CD1c-positive myeloid dendritic cell (primary cell): ENCODE results near the gene INHA.

ENCODE experiments used
- DNase-seq: peaks from one replicate; pipeline ENCODE4 v3.0.0-alpha.2; 2016; ENCODE audit errors: extremely low spot score

The INHA gene, protein sequence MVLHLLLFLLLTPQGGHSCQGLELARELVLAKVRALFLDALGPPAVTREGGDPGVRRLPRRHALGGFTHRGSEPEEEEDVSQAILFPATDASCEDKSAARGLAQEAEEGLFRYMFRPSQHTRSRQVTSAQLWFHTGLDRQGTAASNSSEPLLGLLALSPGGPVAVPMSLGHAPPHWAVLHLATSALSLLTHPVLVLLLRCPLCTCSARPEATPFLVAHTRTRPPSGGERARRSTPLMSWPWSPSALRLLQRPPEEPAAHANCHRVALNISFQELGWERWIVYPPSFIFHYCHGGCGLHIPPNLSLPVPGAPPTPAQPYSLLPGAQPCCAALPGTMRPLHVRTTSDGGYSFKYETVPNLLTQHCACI

DNA sequence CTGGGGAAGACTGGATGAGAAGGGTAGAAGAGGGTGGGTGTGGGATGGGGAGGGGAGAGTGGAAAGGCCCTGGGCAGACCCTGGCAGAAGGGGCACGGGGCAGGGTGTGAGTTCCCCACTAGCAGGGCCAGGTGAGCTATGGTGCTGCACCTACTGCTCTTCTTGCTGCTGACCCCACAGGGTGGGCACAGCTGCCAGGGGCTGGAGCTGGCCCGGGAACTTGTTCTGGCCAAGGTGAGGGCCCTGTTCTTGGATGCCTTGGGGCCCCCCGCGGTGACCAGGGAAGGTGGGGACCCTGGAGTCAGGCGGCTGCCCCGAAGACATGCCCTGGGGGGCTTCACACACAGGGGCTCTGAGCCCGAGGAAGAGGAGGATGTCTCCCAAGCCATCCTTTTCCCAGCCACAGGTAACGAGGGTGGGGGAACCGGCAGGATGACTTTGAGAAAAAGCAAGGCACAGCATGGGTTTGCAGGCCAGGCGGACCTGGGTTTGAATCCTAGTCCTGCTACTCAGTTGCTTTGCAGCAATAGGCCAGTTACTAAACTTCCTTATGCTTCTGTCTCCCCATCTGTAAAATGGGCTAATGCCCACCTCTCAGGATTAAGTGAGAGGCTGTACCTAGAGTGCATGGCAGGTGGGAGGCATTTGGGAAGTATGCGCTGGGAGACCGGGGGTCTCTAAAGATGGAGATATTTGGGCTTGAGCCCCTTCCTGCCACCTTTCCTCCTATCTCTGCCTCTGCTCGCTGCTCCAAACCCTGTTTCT lies at the start of gene INHA:
Gene INHA, plus strand, starts transcription at position 74 of the 765 bp plus-strand sequence. Its CDS starts 65 bp downstream, at position 139.
- DNase-seq = no peak

DNA sequence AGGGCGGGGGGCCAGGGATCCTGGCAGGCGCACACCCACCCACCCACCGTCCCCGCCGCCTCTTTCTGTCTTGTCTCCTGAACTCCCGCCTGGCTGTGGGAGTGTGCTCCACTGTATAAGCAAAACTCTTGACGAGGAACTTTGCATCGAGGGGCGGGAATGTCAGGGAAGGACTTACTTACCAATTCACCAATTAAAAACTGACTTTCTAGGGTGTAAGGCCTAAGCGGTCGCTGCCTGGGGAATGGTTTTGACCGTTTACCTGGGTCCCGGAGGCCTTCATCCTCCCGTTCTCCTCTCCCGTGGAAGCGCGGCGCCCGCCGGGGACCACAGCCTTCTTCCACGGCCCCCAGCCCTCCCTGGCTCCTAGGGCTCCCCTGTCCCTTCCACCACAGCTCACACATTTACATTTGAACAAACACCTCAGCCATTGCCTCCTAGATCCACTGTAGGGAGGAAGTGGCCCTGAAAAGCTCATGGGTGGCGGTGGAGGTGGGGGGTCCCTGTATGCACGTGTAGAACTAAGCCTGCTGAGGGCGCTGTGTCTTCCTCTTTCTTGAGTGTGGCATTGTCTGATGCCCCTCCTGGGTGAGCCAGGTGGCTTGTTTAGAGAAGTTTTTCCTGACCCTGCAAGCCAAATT lies 49.0 kb upstream of the INHA start:
- DNase-seq = no peak

DNA sequence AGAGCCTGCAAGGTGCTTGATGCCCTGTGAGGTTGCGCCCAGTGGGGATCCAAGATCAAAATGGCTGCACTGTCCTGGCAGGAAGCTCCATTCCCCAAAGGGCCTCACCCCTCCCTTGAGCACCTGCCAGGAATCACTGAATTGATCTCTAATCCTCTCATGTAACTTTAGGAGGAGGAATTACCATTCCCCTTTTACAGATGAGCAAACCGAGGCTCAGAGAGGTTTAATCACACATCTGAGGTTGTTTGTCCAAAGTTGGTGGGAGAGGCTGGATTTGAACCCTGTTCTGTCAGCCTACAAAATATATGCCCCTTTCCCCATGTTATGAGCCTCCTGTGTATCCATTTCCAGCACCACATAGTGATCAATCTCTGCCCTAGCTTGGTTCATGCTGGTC lies 47.3 kb upstream of the INHA start:
- no peak for DNase-seq

DNA sequence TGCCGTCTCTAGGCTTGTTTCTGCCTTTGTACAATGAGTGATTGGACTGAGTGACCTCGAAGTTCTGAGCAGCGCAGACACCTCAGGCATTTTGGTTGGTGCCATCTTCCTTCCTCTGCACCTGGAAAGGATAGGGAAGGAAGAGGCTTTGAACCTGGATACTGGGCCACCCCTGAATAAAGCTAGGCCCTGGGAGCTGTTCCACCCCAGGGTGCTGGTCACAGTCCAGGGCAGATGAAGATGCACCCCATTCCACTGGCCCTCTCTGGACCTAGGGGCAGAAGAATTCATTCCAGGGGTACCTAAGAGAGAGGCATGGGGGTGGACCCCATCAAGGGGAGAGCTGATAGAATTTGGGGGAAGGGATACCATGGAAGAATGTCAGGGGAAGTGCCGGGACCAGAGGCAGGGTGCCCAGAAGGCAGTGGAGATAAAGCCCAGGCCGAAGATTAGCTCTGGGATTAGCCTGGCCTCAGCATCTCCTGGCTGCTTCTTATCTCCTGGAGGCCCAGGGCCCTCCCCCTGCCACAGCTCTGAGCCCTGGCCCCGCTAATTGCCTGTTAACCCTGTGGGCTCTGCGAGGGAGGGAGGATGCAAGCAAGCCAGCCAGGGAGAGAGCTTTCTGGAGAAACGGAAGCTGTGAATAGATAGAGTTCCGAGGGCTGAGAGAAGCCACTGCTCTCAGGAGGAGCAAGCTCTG lies 46.4 kb upstream of the INHA start:
- no peak for DNase-seq

DNA sequence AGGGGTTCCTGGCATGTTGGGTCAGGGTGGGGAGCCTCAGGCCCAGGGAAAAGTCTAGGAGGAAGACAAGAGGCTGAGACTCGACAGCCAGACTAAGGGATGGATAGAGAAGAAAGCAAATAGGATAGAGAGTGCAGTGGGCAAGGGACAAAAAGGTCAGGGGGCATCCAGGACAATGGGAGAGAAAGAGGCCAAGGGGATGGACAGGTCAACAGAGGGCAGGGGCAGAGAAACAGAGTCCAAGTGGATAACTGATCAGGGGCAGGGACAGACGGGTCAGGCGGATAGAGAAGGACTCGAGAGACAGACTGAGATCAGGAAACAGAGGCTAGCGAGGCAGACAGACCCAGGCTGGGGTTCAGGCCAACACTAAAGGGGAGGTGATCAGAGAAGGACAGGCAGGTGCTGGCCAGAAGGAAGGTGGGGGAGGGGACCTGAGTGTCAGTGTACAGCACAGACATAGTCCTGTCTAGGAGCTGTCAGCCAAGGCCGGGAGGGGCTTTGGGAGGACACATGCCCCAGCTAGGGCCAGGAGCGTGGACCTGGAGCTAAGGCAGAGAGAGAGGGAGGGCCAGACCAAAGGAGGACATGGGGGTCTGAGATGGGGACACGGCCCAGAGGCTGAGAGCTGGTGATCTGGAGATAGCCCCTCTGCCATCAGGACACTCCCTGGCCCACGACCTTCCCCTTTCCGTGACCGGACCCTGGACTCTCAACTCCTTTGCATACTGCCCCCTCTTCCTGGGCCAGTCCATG lies 45.6 kb upstream of the INHA start:
- no peak for DNase-seq

DNA sequence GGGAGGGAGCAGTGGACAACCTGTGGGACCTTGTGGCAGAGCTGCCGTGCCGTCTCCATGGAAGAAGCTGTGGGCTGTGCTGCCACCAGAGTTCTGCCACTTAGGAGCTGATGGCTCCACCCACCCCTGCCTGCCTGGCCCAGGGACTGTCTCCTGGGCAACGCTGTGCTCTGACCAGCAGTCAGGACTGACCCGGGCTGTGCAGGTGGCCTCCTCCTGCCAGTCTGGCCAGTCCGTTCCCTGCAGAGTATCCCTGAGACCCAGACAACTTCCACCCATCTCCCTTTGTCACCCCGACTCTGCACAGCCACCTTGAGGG lies 45.1 kb upstream of the INHA start:
- no peak for DNase-seq

DNA sequence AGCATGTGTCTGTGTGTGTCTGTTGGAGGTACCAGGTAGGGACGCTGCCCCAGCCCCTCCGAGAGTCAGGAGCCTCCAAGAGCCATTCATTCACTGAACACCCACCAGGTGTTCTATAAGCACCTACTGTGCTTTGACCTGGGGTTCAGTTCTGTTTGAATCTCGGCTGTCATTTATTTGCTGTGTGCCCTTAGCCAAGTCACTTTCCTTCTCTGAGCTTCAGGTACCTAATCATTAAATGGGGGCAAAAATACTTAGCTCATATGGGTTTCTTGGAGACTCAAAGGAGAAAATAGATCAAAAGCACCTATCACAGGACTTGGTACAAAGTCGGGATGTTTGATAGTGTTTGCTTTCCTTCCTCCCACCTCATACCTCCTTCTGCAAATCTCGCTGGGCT lies 44.6 kb upstream of the INHA start:
- no peak for DNase-seq

DNA sequence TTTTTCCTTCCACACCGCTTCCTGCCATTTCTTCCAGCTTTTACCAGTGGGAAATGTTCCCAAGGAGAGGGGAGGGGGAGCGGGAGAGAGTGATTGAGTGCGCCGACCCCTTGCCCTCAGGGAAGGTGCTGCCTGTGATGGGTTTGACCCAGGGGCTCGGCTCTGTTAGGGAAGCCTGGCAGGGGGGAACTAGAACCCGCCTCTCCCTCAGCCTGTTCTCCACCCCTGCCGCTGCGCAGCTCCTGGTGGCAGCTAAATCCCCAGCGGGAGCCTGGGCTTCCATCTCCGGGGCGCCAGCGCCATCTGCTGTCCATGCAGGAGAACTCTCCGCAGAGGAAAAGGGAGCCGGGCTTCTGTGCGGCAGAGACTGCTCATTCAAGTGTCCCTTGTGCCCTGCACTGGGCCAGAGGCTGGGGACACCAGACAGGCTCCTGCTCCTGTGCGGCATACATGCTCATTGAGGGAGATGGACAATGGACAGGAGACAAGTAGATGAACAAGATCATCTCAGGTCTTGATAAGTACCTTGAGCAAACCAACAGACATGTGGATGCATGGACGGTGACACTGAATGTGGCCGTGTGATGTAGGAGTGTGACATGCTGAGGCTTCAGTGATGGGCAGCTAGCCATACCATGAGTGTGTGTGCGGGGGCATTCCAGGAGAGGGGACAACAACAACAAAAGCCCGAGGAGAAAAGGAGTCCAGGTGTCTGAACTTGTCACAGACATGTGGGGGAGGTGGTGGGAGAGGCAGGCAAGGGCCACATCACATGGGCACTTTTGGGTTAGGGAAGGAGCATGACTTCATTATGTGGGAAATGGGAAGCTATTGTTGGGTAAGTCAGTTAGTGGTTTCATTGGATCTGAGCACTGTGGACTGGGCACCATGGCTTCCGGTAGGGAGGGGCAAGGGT lies 41.8 kb upstream of the INHA start:
- DNase-seq = peak; percentile 92

DNA sequence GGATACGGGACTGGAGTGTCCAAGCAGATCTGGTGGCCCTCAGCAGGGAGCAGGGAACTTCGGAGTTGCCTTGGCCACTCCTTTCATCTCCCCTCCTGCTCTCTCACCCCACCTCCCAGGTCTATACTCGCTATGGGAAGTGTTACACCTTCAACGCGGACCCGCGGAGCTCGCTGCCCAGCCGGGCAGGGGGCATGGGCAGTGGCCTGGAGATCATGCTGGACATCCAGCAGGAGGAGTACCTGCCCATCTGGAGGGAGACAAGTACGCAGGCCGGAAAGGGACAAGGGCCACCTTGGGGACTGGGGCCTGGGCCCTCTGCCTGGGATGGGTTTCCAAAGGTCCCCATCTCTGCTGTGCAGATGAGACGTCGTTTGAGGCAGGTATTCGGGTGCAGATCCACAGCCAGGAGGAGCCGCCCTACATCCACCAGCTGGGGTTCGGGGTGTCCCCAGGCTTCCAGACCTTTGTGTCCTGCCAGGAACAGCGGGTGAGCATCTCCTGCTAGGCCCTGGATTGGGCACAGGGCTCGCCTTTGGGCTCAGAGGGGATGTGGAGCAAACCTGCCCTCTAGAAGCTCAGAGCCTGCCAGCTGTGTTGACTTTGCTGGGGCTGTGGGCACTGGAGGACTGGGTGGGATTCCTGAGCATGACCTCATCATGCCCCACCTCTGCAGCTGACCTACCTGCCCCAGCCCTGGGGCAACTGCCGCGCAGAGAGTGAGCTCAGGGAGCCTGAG lies 40.3 kb upstream of the INHA start:
- no peak for DNase-seq

DNA sequence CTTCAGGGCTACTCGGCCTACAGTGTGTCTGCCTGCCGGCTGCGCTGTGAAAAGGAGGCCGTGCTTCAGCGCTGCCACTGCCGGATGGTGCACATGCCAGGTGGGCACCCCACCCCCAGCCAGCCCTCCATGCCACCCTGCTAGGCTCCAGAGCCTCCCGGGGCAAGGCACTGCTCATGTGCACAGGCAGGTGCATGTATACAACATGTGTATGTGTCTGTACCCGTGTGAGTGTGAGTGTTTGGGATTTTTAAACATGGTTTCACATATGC lies 39.8 kb upstream of the INHA start:
- DNase-seq = no peak

DNA sequence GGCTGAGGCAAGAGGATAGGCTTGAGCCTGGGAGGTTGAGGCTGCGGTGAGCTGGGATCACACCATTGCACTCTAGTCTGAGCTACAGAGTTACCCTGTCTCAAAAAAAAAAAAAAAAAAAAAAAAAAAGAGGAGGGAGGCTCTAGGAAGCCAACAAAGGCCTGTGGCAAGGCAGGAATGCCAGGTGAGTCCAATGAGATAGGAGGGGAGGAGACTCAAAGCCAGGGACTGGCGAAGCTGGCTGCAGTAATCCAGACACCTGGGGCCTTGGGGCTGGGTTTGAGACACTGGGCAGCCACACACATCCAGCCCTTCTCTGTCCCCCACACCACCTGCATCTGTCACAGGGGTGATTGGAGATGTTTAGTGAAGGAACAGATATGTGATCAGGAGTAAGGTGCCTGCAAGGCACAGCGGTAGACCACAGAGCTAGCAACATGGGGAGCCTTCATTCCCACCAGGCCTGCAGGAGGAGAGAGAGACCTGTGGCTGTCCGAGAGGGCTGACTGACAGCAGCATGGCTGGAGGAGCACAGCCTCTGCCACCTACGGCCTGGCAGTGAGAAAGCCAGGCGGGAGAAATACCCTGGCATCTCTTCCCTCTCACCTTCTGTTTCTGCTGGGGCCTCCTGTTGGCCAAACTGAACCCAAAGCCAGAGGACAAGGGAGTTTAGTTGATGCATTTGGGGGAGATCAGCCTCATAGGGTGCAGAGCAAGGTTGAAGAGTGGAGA lies 38.0 kb upstream of the INHA start:
- DNase-seq = no peak

DNA sequence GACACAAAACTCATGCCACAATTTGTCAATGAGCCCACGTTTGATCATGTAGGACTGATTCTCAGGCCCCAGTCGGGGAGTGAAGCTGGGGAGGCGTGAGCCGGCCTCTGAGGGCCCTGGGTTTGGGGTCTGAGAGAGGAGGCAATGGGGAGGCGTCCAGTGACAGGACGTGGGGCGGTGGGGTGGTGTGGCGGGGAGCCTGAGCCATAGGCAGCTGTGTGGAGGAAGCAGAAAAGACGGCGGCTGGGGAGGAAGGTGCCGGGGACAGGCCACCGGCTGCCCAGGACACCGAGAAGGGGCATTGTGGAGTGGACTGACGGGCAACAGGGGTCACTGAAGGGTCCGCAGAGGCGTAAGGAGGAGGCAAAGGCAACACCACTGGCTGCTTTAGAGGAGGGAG lies 35.7 kb upstream of the INHA start:
- DNase-seq = no peak

DNA sequence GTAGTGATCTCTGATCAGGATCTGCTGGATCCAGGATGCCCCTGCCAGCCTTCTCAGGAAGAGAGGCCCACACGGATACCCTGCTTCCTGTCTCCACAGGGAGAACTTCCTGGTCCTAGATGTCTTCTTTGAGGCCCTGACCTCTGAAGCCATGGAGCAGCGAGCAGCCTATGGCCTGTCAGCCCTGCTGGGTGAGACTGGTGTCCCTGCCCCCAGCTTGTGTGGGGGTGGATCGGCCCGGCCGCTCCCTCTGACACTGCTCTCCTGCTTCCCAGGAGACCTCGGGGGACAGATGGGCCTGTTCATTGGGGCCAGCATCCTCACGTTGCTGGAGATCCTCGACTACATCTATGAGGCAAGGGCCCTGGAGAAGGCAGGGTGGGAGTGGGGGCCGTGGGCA lies 35.1 kb upstream of the INHA start:
- DNase-seq = no peak

DNA sequence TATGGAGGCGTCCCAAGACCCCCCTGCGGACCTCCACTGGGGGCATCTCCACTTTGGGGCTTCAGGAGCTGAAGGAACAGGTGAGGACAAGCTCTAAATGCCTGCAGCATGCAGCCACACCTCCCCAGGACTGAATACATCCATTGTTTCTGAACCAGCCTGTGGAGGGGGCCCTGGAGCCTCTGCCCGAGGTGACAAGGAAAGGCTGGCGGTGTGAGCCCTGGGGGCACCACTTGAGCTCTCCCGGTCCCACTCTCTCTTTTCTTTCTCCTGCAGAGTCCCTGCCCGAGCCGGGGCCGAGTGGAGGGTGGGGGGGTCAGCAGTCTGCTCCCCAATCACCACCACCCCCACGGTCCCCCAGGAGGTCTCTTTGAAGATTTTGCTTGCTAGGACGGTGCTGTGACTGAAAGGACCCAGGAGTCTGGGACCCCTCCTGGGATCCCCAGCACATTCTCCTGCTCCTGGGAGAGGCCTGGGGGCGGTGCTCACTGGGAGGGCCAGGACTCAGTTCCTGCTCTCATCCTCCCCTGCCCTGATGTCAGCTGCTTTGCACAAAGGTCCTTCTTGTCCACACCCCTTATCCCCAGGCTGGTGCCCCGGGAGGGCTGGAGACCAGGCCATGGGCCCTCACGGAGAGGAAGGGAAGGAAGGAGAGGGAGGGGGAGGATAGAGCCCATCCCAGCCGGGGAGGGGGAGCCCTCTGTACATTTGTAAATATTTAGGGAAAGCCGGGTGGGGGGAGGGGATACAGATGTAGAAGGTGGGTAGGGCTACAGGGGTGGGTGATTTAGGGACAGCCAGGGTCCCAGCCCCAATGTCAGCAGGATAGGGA lies 34.2 kb upstream of the INHA start:
- no peak for DNase-seq

DNA sequence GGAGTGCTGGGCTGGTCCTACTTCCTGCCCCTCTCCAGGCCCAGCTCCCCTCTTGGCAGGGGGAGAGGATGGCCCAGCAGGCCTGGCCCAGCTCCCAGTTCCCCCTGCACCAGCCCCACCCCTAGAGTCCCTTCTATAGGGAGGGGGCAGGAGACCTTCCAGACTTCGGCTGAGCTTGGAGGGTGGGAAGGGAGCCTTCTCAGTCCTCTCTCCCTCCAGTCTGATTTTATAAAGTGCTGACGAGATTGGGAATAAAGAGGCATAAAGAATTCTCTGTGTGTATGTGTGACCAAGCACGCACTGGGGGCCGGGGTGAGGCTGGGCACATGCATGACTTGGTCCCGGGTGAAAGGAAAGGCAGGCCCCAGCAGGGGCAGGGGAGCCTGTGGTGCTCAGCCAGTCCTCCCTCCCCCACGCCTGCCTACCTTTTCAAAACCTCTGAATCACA lies 33.6 kb upstream of the INHA start:
- DNase-seq = no peak

DNA sequence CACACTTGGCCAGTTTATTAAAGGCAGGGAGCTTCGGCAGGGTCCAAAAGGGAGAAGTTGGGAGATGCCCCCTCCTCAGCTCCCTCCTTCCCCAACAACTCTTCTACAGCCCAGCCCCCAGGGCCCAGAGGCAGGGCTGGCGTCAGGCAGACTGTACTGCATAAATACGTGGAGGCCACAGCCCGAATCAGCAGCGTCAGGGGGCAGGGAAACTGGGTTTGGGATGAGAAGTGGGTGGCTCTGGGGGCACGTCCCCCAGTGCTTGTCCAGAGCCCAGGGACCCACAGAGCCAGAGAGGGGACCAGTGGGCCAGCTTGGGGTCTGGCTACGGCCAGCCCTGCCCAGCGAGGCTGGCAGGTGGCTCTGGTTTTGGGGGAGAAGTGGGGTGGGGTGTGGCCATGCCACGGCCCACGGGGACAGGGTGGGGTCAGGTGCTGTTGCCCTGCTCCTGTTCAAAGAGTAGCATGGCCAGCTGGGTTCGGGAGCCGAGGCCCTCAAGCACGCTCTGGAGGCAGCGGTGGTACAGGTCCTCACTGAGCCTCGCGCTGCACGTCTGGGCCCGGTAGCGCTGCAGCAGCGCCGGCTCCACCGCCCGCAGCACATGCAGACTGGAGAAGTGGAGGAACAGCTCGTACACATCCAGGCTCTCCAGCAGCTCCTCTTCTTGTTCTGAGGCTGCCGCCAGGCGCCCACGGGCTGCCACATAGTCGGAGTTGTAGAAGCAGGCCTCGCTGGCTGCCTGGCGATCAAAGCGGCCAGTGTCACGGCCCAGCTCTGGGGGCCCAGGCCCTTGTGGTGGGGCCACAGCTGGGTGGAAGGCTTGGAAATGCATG lies 32.9 kb upstream of the INHA start:
- no peak for DNase-seq

DNA sequence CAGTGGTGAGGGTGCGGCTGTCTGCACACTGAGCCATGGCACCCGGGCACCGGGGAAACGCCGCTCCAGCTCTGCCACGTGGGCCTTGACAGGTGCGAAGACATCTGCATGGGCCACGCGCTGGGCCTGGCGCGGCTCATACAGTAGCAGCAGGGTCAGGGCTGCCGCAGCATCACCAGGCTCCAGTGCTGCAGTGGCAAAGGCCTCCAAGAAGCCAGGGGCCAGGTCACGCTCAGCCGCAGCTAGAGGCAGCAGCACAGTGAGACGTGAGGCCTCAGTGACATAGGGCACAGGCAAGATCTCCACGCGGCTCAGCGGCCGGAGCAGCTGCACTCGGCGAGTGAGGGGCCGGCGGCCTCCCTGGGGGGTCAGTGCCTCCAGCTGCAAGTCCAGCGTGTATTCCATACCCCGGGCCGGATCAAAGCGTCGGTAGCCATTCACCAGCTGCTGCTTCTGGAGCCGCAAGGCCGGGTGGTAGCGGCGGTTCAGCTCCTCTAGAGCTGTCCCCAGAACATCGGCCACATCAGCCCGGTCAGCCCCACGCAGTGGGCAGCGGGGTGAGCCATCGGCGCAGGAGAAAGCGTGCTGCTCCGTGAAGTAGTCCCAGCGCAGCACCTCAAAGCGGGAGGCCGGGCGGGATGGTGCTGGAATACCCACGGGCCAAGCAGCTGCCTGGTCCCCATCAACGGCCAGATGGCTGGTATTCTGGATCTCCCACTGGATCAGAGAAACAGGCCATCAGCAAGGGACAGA lies 32.0 kb upstream of the INHA start:
- DNase-seq = no peak
